Panc1 (cell line): ENCODE measurements around the gene TUBA3C. TPM values are rescaled to one million over a fixed set of nuclear protein-coding genes. Genes with fewer than 3 reads are reported as not detected.

Experiments
- ATAC-seq: fragments of 200-7000 bp; cut with Tn5 transposase; 2 replicates; pipeline ENCODE4 v1.9.1; 2020; ENCODE audit warnings: mild to moderate bottlenecking, moderate library complexity
- BruUV-seq: library from RNA; stranded (reverse); fragments of 400-500 nt; replicated peaks from 2 replicates; lab custom pipeline; 2021; lab: Mats Ljungman, UMichigan
- CTCF ChIA-PET: fragments of 300-600 bp; sonication (Branson Sonifier 250); formaldehyde crosslinking; loops from one replicate; lab custom pipeline; 2022; ENCODE audit warnings: antibody characterized with exemption; lab: Charles Lee
- POLR2A ChIA-PET: fragments of 300-600 bp; sonication (Branson Sonifier 250); formaldehyde crosslinking; loops from one replicate; lab custom pipeline; 2022; ENCODE audit warnings: antibody characterized with exemption; lab: Charles Lee
- DNase-seq: peaks from one replicate; pipeline ENCODE4 v3.0.0-alpha.2; 2010; ENCODE audit warnings: low read depth, low spot score
- H3K27ac ChIP-seq: 2 replicates; pipeline ENCODE4 v1.5.1; 2011; ENCODE audit warnings: mild to moderate bottlenecking, low read length, inconsistent platforms
- H3K27me3 ChIP-seq: fragments of 200-500 bp; sonication (Bioruptor generic); 2 replicates; pipeline ENCODE4 v1.6.0; 2014; ENCODE audit warnings: low read length, inconsistent platforms; ENCODE audit not compliant: control insufficient read depth, insufficient read depth
- H3K36me3 ChIP-seq: fragments of 200-500 bp; sonication (Bioruptor generic); 2 replicates; pipeline ENCODE4 v1.5.1; 2014; ENCODE audit warnings: inconsistent platforms, mild to moderate bottlenecking, low read length, moderate library complexity; ENCODE audit not compliant: control insufficient read depth, insufficient read depth
- H3K4me1 ChIP-seq: 2 replicates; pipeline ENCODE4 v1.5.1; 2011; ENCODE audit warnings: inconsistent platforms, mild to moderate bottlenecking, low read length, moderate library complexity; ENCODE audit not compliant: control insufficient read depth, insufficient read depth
- H3K4me3 ChIP-seq, 2 experiments: 2 replicates each; pipeline ENCODE4 v1.5.1; 2011 to 2012; ENCODE audit warnings: low read depth in 2 of 2, low read length in 2 of 2, mild to moderate bottlenecking in 2 of 2, inconsistent platforms in 1 of 2, moderate library complexity in 1 of 2
- H3K9me3 ChIP-seq: fragments of 200-500 bp; sonication (Bioruptor generic); 2 replicates; pipeline ENCODE4 v1.5.1; 2014; ENCODE audit warnings: low read depth, mild to moderate bottlenecking, inconsistent platforms, low read length, moderate library complexity; ENCODE audit not compliant: control insufficient read depth, insufficient read depth
- CTCF ChIP-seq: fragments of 450-650 bp; IDR thresholded peaks from 2 replicates; pipeline ENCODE4 v1.5.1; 2017; ENCODE audit warnings: mild to moderate bottlenecking
- POLR2AphosphoS5 ChIP-seq: IDR thresholded peaks from 2 replicates; pipeline ENCODE4 v1.6.1; 2012; ENCODE audit warnings: mild to moderate bottlenecking, low read depth, low read length, moderate library complexity
- REST ChIP-seq, 2 experiments: IDR thresholded peaks; 2 replicates each; pipeline ENCODE4 v1.6.1; 2011 to 2012; ENCODE audit warnings: low read depth in 2 of 2, control low read depth in 1 of 2, low read length in 1 of 2, mild to moderate bottlenecking in 1 of 2, moderate library complexity in 1 of 2; ENCODE audit not compliant: insufficient read depth in 1 of 2
- SIN3A ChIP-seq: IDR thresholded peaks from 2 replicates; pipeline ENCODE4 v1.6.1; 2012; ENCODE audit warnings: low read depth, mild to moderate bottlenecking, low read length, moderate library complexity, borderline replicate concordance; ENCODE audit not compliant: insufficient read depth
- TCF7L2 ChIP-seq: IDR thresholded peaks from 2 replicates; pipeline ENCODE4 v1.6.1; 2011; ENCODE audit warnings: mild to moderate bottlenecking, low read depth, low read length, inconsistent platforms
- in situ Hi-C: cut with HindIII; loops from 2 replicates; pipeline ENCODE4 v1.10.0; 2016; ENCODE audit warnings: low sequenced_read_pairs, low pct_unique_long_range_greater_than_20kb
- intact Hi-C: fragments of 100-400 bp; cut with micrococcal nuclease; formaldehyde crosslinking; loops from one replicate; pipeline ENCODE4 v1.10.0; 2022; ENCODE audit not compliant: unreplicated experiment
- total RNA-seq: library from RNA; stranded (reverse); gene quantifications from one replicate; pipeline ENCODE4 v1.2.1, GENCODE V29; 2021; ENCODE audit not compliant: unreplicated experiment

Gene TUBA3C
- total RNA-seq, 1 experiment from 2014 or later = not detected

GRCh38 chr13:19151581-19152263 lies 29.9 kb downstream of the TUBA3C start:
- intact Hi-C loops (no loop called here), in situ Hi-C loops (no loop called here)
- no peak for ATAC-seq
- CTCF ChIA-PET = no interaction called here
- Histone ChIP-seq H3K4me3 (no peak overlapping the region), H3K27ac (no peak overlapping the region), H3K36me3 (no peaks in the 10 kb centered on the region), H3K9me3 (no peaks in the 10 kb centered on the region), H3K4me1 (no peaks in the 10 kb centered on the region), H3K27me3 (no peaks in the 10 kb centered on the region)
- POLR2A ChIA-PET = no interaction called here
- no peak for TF ChIP-seq REST (IDR thresholded peaks at IDR 0.05; ENCODE audit: insufficient read depth in 1 of 2, low read depth in 2 of 2, low read length in 1 of 2)
- no peak for TF ChIP-seq TCF7L2
- TF ChIP-seq CTCF = no peak
- TF ChIP-seq POLR2AphosphoS5 = no peak
- TF ChIP-seq SIN3A = no peak
- no peak for DNase-seq
- no TSS peak for BruUV-seq

GRCh38 chr13:19150712-19151228 lies 30.9 kb downstream of the TUBA3C start:
- POLR2A ChIA-PET = no interaction called here
- BruUV-seq = no TSS peak
- no peak for TF ChIP-seq CTCF
- no peak for TF ChIP-seq TCF7L2
- TF ChIP-seq SIN3A = no peak
- TF ChIP-seq POLR2AphosphoS5 = no peak
- no peak for TF ChIP-seq REST (IDR thresholded peaks at IDR 0.05; ENCODE audit: insufficient read depth in 1 of 2, low read depth in 2 of 2, low read length in 1 of 2)
- H3K4me1 ChIP-seq = no peaks in the 10 kb centered on the region
- in situ Hi-C loops = no loop called here
- H3K4me3 ChIP-seq = no peak overlapping the region
- no peaks in the 10 kb centered on the region for H3K36me3 ChIP-seq
- H3K27ac ChIP-seq = no peak overlapping the region
- no peaks in the 10 kb centered on the region for H3K9me3 ChIP-seq
- ATAC-seq (no peak), DNase-seq (no peak)
- no peaks in the 10 kb centered on the region for H3K27me3 ChIP-seq
- intact Hi-C loops = no loop called here
- CTCF ChIA-PET = no interaction called here
